ENCODE measurements around the gene TMEM151B.

DNA sequence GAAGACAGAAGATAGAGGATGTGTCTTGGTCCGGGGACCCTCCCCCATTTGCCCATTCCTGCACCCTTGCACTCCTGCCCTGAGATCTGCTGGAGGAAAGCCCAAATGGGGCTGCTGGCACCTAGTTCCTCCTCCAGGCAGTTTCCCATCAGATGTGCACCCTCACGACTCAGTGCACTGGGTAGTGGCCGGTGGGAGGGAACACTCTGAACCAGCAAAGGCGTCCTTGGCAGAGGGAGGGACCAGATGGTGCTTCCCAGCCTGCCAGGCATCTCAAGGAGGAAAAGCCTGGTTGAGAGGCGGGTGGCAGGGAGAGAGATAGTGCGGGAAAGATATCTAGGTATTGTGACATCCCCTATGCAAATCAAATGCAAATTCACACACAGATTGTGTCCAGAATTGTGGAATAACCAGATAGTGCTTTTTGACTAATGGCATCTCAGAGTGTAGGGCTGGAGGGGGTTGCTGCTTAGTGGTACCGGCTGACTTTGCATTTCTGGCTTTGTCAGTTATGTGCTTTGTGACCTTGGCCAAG, 19.5 kb downstream of the TMEM151B start:
- TF ChIP-seq CTCF (IDR thresholded peaks at IDR 0.05; ENCODE audit: low read length) = no peak
- no peak for TF ChIP-seq EZH2 (optimal IDR thresholded peaks at IDR 0.05; ENCODE audit: low read depth, low read length)

Data from MM.1S (cell line).